B cell (primary cell): Measurements from ENCODE around the gene RRAS2.

Source experiments
- EZH2 ChIP-seq: IDR thresholded peaks from 2 replicates; pipeline ENCODE4 v1.6.1; 2012; ENCODE audit warnings: borderline replicate concordance, low read depth, mild to moderate bottlenecking, moderate library complexity, low read length; ENCODE audit not compliant: insufficient read depth, poor library complexity, severe bottlenecking
- TF ChIP-seq, protein P1 (sequence below): fragments of 200-600 bp; IDR thresholded peaks from one replicate; pipeline ENCODE4 v1.8.0; 2022; ENCODE audit warnings: antibody characterized with exemption, mild to moderate bottlenecking

DNA sequence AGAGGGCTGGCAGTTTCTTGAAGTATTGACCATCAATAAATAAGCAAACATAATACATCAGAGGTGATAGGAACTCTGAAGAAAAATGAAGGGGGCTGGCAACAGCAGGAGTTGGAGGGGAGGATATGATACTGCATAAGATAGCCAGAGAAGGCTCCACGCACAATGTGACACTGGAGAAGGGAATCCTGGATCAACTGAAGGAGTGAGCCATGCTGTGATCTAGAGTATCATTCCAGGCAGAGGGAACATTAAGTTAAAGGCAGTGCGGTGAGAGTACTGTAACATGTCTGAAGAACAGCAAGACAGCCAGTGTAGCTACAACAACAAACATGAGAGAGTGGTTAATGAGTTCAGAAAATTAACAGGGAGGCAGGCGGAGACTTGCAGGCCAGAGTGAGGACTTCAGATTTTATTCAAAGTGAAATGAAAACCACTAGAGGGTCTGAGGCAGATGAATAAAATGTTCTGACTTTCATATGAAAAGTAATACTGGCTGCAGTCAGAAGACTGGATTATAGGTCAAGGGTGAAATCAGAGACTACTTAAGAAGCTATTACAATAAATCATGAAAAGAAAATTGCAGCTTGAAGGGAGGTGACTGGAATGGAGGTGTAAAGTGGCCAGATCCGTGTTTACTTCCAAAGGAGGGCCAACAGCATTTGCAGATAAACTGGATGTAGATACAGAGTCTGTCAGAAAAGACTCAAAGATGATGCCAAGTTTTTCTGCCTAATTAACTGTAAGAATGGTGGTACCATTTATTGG, 49.4 kb downstream of the RRAS2 start:
- no peak for TF ChIP-seq EZH2
- TF ChIP-seq, protein P1, sequence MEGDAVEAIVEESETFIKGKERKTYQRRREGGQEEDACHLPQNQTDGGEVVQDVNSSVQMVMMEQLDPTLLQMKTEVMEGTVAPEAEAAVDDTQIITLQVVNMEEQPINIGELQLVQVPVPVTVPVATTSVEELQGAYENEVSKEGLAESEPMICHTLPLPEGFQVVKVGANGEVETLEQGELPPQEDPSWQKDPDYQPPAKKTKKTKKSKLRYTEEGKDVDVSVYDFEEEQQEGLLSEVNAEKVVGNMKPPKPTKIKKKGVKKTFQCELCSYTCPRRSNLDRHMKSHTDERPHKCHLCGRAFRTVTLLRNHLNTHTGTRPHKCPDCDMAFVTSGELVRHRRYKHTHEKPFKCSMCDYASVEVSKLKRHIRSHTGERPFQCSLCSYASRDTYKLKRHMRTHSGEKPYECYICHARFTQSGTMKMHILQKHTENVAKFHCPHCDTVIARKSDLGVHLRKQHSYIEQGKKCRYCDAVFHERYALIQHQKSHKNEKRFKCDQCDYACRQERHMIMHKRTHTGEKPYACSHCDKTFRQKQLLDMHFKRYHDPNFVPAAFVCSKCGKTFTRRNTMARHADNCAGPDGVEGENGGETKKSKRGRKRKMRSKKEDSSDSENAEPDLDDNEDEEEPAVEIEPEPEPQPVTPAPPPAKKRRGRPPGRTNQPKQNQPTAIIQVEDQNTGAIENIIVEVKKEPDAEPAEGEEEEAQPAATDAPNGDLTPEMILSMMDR: no peak
